ENCODE measurements around the gene HDAC4.

GRCh38 chr2:239337877-239338484 is 62.8 kb downstream of the HDAC4 start:
- TF ChIP-seq CTCF (IDR thresholded peaks at IDR 0.05) (no peak), POLR2A (IDR thresholded peaks at IDR 0.05) (no peak)

All from tibial nerve (tissue), 3 donors.